GM19372 (cell line): ENCODE measurements around the gene LRRC70.
A peak's percentile ranks its signal among the peaks of the same experiment; 100 is the strongest.
"Not testable (repeated sequence)": the region's sequence is repeated elsewhere in the genome, so short reads cannot be mapped to it uniquely, and the experiment has no call there.

Source experiments
- ATAC-seq: cut with Tn5 transposase; IDR thresholded peaks from one replicate; pipeline ENCODE4 v1.9.1; 2021; ENCODE audit warnings: mild to moderate bottlenecking, low read depth, moderate library complexity; ENCODE audit not compliant: unreplicated experiment

Gene LRRC70

GRCh38 chr5:62578540-62578939 lies at the start of gene LRRC70:
TSS of gene LRRC70 (plus strand) at chr5:62578819. CDS start at chr5:62579439, 620 bp downstream.
- ATAC-seq, result peak; percentile 83

GRCh38 chr5:62533597-62533996 lies 45.0 kb upstream of the LRRC70 start:
- no peak for ATAC-seq

GRCh38 chr5:62534461-62535236 lies 44.0 kb upstream of the LRRC70 start:
- ATAC-seq, result no peak

- no peak for ATAC-seq
These were observed 42.4 kb upstream of the LRRC70 start for GRCh38 chr5:62536232-62536631.

- no peak for ATAC-seq
These were observed 41.8 kb upstream of the LRRC70 start for GRCh38 chr5:62536783-62537182.

GRCh38 chr5:62538017-62538942 lies 40.3 kb upstream of the LRRC70 start:
- no peak for ATAC-seq

- ATAC-seq, result no peak
These were observed 35.9 kb upstream of the LRRC70 start for GRCh38 chr5:62542720-62543119.

- ATAC-seq, result no peak
These were observed 30.5 kb upstream of the LRRC70 start for GRCh38 chr5:62547945-62548630.

- no peak for ATAC-seq
These were observed 28.5 kb upstream of the LRRC70 start for GRCh38 chr5:62550103-62550502.

- no peak for ATAC-seq
These were observed 22.7 kb upstream of the LRRC70 start for GRCh38 chr5:62555930-62556329.

GRCh38 chr5:62558941-62559340 lies 19.7 kb upstream of the LRRC70 start:
- no peak for ATAC-seq

- no peak for ATAC-seq
These were observed 17.8 kb upstream of the LRRC70 start for GRCh38 chr5:62560786-62561185.

GRCh38 chr5:62561896-62562295 lies 16.7 kb upstream of the LRRC70 start:
- no peak for ATAC-seq

- ATAC-seq, result no peak
These were observed 15.8 kb upstream of the LRRC70 start for GRCh38 chr5:62562867-62563266.

GRCh38 chr5:62564101-62564500 lies 14.5 kb upstream of the LRRC70 start:
- ATAC-seq, result no peak

GRCh38 chr5:62565740-62566139 lies 12.9 kb upstream of the LRRC70 start:
- ATAC-seq, result not testable (repeated sequence)

GRCh38 chr5:62568143-62568542 lies 10.5 kb upstream of the LRRC70 start:
- no peak for ATAC-seq

- ATAC-seq, result no peak
These were observed 9.7 kb upstream of the LRRC70 start for GRCh38 chr5:62568800-62569432.

- no peak for ATAC-seq
These were observed 9.1 kb upstream of the LRRC70 start for GRCh38 chr5:62569470-62569869.

- no peak for ATAC-seq
These were observed 5.6 kb upstream of the LRRC70 start for GRCh38 chr5:62572918-62573514.
